SU-DHL-6 (cell line): ENCODE measurements around the gene BEND5.

ENCODE experiments used
- H2AFZ ChIP-seq: fragments of 200-600 bp; sonication (generic); 2 replicates; pipeline ENCODE4 v1.6.1; 2014; ENCODE audit warnings: low read depth, mild to moderate bottlenecking, moderate library complexity, mixed read lengths, antibody characterized with exemption, low read length; ENCODE audit not compliant: severe bottlenecking
- H3F3A ChIP-seq: fragments of 200-600 bp; shearing (Covaris generic); 2 replicates; pipeline ENCODE4 v1.6.0; 2016; ENCODE audit warnings: antibody characterized with exemption, mild to moderate bottlenecking; ENCODE audit not compliant: insufficient read depth
- H3K27ac ChIP-seq: fragments of 200-600 bp; sonication (generic); 2 replicates; pipeline ENCODE4 v1.5.1; 2016; ENCODE audit warnings: low read depth, mild to moderate bottlenecking, low read length, moderate library complexity, mixed read lengths
- H3K27me3 ChIP-seq: fragments of 200-600 bp; sonication (generic), shearing (Covaris generic); 2 replicates; pipeline ENCODE4 v1.6.0; 2014; ENCODE audit warnings: mild to moderate bottlenecking, low read length
- H3K36me3 ChIP-seq: fragments of 200-600 bp; sonication (generic); 2 replicates; pipeline ENCODE4 v1.6.1; 2014; ENCODE audit warnings: mild to moderate bottlenecking, low read length, mixed read lengths
- H3K4me2 ChIP-seq: fragments of 300-600, 200-600 bp; shearing (Covaris generic), sonication (generic); 2 replicates; pipeline ENCODE4 v1.6.0; 2014; ENCODE audit warnings: low read length, low read depth, mild to moderate bottlenecking; ENCODE audit not compliant: poor library complexity, severe bottlenecking
- H3K4me3 ChIP-seq: fragments of 200-600 bp; sonication (generic); 2 replicates; pipeline ENCODE4 v1.5.1; 2014; ENCODE audit warnings: antibody characterized with exemption, low read length, mild to moderate bottlenecking, mixed read lengths; ENCODE audit not compliant: insufficient read depth, poor library complexity, severe bottlenecking
- H3K79me2 ChIP-seq: fragments of 200-600 bp; sonication (generic); 2 replicates; pipeline ENCODE4 v1.6.1; 2014; ENCODE audit warnings: mild to moderate bottlenecking, low read length, moderate library complexity; ENCODE audit not compliant: insufficient read depth
- H3K9ac ChIP-seq: fragments of 200-600 bp; sonication (generic); 2 replicates; pipeline ENCODE4 v1.7.0; 2014; ENCODE audit warnings: mild to moderate bottlenecking, low read length
- H3K9me2 ChIP-seq: fragments of 200-600 bp; sonication (generic); replicated peaks from 2 replicates; pipeline ENCODE4 v1.6.1; 2014; ENCODE audit warnings: low read length; ENCODE audit not compliant: insufficient read depth
- H3K9me3 ChIP-seq: fragments of 200-600 bp; sonication (generic); 2 replicates; pipeline ENCODE4 v1.6.1; 2014; ENCODE audit warnings: low read length, mixed read lengths; ENCODE audit not compliant: insufficient read depth
- H4K20me1 ChIP-seq: fragments of 200-600 bp; sonication (generic); 2 replicates; pipeline ENCODE4 v1.6.1; 2014; ENCODE audit warnings: low read depth, mild to moderate bottlenecking, antibody characterized with exemption, low read length, moderate library complexity, mixed read lengths
- CTCF ChIP-seq: fragments of 200-600 bp; sonication (generic); IDR thresholded peaks from one replicate; pipeline ENCODE4 v1.5.1; 2017; ENCODE audit warnings: antibody characterized with exemption, mild to moderate bottlenecking, low read length, moderate library complexity; ENCODE audit not compliant: insufficient read depth, poor library complexity, severe bottlenecking
- EZH2phosphoT487 ChIP-seq: fragments of 200-600 bp; sonication (generic), shearing (Covaris generic); conservative IDR thresholded peaks from 2 replicates; pipeline ENCODE4 v1.6.1; 2018; ENCODE audit warnings: mild to moderate bottlenecking, antibody characterized with exemption, low read length, moderate library complexity, mixed read lengths

The BEND5 gene

GRCh38 chr1:48720929-48721328 lies 55.8 kb downstream of the BEND5 start:
- no peak overlapping the region for H3K4me3 ChIP-seq
- no peak overlapping the region for H3K4me2 ChIP-seq
- no peaks in the 10 kb centered on the region for H3K9me2 ChIP-seq
- no peaks in the 10 kb centered on the region for H3F3A ChIP-seq
- H3K27me3 ChIP-seq, result no peaks in the 10 kb centered on the region
- H3K36me3 ChIP-seq, result no peaks in the 10 kb centered on the region
- H3K9ac ChIP-seq, result no peak overlapping the region
- TF ChIP-seq EZH2phosphoT487 (no peak), CTCF (no peak)
- no peaks in the 10 kb centered on the region for H4K20me1 ChIP-seq
- no peaks in the 10 kb centered on the region for H3K79me2 ChIP-seq
- no peaks in the 10 kb centered on the region for H3K9me3 ChIP-seq
- H2AFZ ChIP-seq, result no peak overlapping the region
- no peak overlapping the region for H3K27ac ChIP-seq

- H4K20me1 ChIP-seq, result no peaks in the 10 kb centered on the region
These were observed 58.0 kb downstream of the BEND5 start for GRCh38 chr1:48718705-48719104.

GRCh38 chr1:48718116-48718630 lies 58.5 kb downstream of the BEND5 start:
- no peaks in the 10 kb centered on the region for H3K9me3 ChIP-seq
- no peak overlapping the region for H3K9ac ChIP-seq
- H3K4me3 ChIP-seq, result no peak overlapping the region
- no peaks in the 10 kb centered on the region for H3K36me3 ChIP-seq
- no peak overlapping the region for H3K27ac ChIP-seq
- no peaks in the 10 kb centered on the region for H4K20me1 ChIP-seq
- H3K4me2 ChIP-seq, result no peak overlapping the region
- H3K79me2 ChIP-seq, result no peaks in the 10 kb centered on the region
- H2AFZ ChIP-seq, result no peak overlapping the region
- H3K27me3 ChIP-seq, result no peaks in the 10 kb centered on the region
- no peaks in the 10 kb centered on the region for H3F3A ChIP-seq
- TF ChIP-seq EZH2phosphoT487, result no peak
- no peak for TF ChIP-seq CTCF
- H3K9me2 ChIP-seq, result no peaks in the 10 kb centered on the region

More at GRCh38 chr1:48718705-48719104, 58.0 kb downstream of the BEND5 start:
- Histone ChIP-seq H3K4me2 (no peak overlapping the region), H3F3A (no peaks in the 10 kb centered on the region), H2AFZ (no peak overlapping the region), H3K9me2 (no peaks in the 10 kb centered on the region), H3K79me2 (no peaks in the 10 kb centered on the region), H3K9ac (no peak overlapping the region), H3K36me3 (no peaks in the 10 kb centered on the region), H3K4me3 (no peak overlapping the region), H3K27ac (no peak overlapping the region), H3K9me3 (no peaks in the 10 kb centered on the region), H3K27me3 (no peaks in the 10 kb centered on the region)
- TF ChIP-seq EZH2phosphoT487 (no peak), CTCF (no peak)
